SU-DHL-6 (cell line): ENCODE data around the gene ADRA2A.

Source experiments
- EZH2phosphoT487 ChIP-seq: fragments of 200-600 bp; sonication (generic), shearing (Covaris generic); conservative IDR thresholded peaks from 2 replicates; pipeline ENCODE4 v1.6.1; 2018; ENCODE audit warnings: mild to moderate bottlenecking, antibody characterized with exemption, low read length, moderate library complexity, mixed read lengths
- TF ChIP-seq, protein P1 (sequence below): fragments of 200-600 bp; sonication (generic); IDR thresholded peaks from one replicate; pipeline ENCODE4 v1.5.1; 2017; ENCODE audit warnings: antibody characterized with exemption, mild to moderate bottlenecking, low read length, moderate library complexity; ENCODE audit not compliant: insufficient read depth, poor library complexity, severe bottlenecking

DNA sequence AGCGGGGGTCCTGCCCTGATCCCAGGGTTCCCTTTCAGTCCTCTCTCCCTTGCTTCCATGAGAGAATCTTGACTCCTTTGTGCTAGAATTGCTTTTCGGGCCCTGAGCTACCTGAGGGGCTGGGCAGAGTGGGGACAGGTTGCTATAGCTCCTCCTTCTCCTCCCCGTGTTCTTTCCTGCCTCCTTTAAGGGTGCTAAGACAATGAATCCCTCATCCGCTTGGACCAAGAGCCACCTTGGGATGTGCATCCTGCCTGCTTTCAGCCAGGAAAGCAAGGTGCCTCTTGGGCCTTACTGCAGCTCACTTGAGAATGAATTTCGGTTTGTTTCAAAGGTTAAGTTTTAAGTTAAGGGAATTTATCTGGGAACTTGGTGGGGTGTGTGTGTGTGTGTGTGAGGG, 53.6 kb downstream of the ADRA2A start:
- TF ChIP-seq, protein P1, sequence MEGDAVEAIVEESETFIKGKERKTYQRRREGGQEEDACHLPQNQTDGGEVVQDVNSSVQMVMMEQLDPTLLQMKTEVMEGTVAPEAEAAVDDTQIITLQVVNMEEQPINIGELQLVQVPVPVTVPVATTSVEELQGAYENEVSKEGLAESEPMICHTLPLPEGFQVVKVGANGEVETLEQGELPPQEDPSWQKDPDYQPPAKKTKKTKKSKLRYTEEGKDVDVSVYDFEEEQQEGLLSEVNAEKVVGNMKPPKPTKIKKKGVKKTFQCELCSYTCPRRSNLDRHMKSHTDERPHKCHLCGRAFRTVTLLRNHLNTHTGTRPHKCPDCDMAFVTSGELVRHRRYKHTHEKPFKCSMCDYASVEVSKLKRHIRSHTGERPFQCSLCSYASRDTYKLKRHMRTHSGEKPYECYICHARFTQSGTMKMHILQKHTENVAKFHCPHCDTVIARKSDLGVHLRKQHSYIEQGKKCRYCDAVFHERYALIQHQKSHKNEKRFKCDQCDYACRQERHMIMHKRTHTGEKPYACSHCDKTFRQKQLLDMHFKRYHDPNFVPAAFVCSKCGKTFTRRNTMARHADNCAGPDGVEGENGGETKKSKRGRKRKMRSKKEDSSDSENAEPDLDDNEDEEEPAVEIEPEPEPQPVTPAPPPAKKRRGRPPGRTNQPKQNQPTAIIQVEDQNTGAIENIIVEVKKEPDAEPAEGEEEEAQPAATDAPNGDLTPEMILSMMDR, result no peak
- TF ChIP-seq EZH2phosphoT487, result no peak
